ENCODE results near the gene CSGALNACT2.

CSGALNACT2 gene

GRCh38 chr10:43160046-43160920, 22.0 kb downstream of the CSGALNACT2 start:
- Histone ChIP-seq H3K27ac (ENCODE audit: insufficient read depth, low read length, poor library complexity, severe bottlenecking) (no peak overlapping the region), H3K4me1 (ENCODE audit: control insufficient read depth, insufficient read depth, low read length, poor library complexity, severe bottlenecking) (peaks cover 5% of the 10 kb centered on the region), H3K9me3 (ENCODE audit: control insufficient read depth, low read length) (no peaks in the 10 kb centered on the region), H3K4me3 (ENCODE audit: insufficient read depth, low read depth, low read length, poor library complexity, severe bottlenecking) (no peak overlapping the region), H3K27me3 (replicated peaks; ENCODE audit: control insufficient read depth, insufficient read depth, low read length, poor library complexity, severe bottlenecking) (no peaks in the 10 kb centered on the region), H3K36me3 (ENCODE audit: control insufficient read depth, insufficient read depth, low read length) (peaks cover 34% of the 10 kb centered on the region)
- DNase-seq, result no peak

- peaks cover 3% of the 10 kb centered on the region for H3K4me1 ChIP-seq (ENCODE audit: control insufficient read depth, insufficient read depth, low read length, poor library complexity, severe bottlenecking)
- peaks cover 34% of the 10 kb centered on the region for H3K36me3 ChIP-seq (ENCODE audit: control insufficient read depth, insufficient read depth, low read length)
- no peak overlapping the region for H3K4me3 ChIP-seq (ENCODE audit: insufficient read depth, low read depth, low read length, poor library complexity, severe bottlenecking)
- no peak for DNase-seq
- no peaks in the 10 kb centered on the region for H3K9me3 ChIP-seq (ENCODE audit: control insufficient read depth, low read length)
- H3K27me3 ChIP-seq (replicated peaks; ENCODE audit: control insufficient read depth, insufficient read depth, low read length, poor library complexity, severe bottlenecking), result no peaks in the 10 kb centered on the region
- H3K27ac ChIP-seq (ENCODE audit: insufficient read depth, low read length, poor library complexity, severe bottlenecking), result no peak overlapping the region
These were observed 22.6 kb downstream of the CSGALNACT2 start for GRCh38 chr10:43160921-43161255.

- DNase-seq, result no peak
- Histone ChIP-seq H3K4me3 (ENCODE audit: insufficient read depth, low read depth, low read length, poor library complexity, severe bottlenecking) (no peak overlapping the region), H3K36me3 (ENCODE audit: control insufficient read depth, insufficient read depth, low read length) (peaks cover 34% of the 10 kb centered on the region), H3K9me3 (ENCODE audit: control insufficient read depth, low read length) (no peaks in the 10 kb centered on the region), H3K27ac (ENCODE audit: insufficient read depth, low read length, poor library complexity, severe bottlenecking) (no peak overlapping the region), H3K27me3 (replicated peaks; ENCODE audit: control insufficient read depth, insufficient read depth, low read length, poor library complexity, severe bottlenecking) (no peaks in the 10 kb centered on the region), H3K4me1 (ENCODE audit: control insufficient read depth, insufficient read depth, low read length, poor library complexity, severe bottlenecking) (no peaks in the 10 kb centered on the region)
These were observed 24.4 kb downstream of the CSGALNACT2 start for GRCh38 chr10:43162604-43163003.

- Histone ChIP-seq H3K9me3 (ENCODE audit: control insufficient read depth, low read length) (no peaks in the 10 kb centered on the region), H3K27ac (ENCODE audit: insufficient read depth, low read length, poor library complexity, severe bottlenecking) (no peak overlapping the region), H3K4me1 (ENCODE audit: control insufficient read depth, insufficient read depth, low read length, poor library complexity, severe bottlenecking) (no peaks in the 10 kb centered on the region), H3K27me3 (replicated peaks; ENCODE audit: control insufficient read depth, insufficient read depth, low read length, poor library complexity, severe bottlenecking) (no peaks in the 10 kb centered on the region), H3K4me3 (ENCODE audit: insufficient read depth, low read depth, low read length, poor library complexity, severe bottlenecking) (no peak overlapping the region), H3K36me3 (ENCODE audit: control insufficient read depth, insufficient read depth, low read length) (peaks cover 35% of the 10 kb centered on the region)
- no peak for DNase-seq
These were observed 28.1 kb downstream of the CSGALNACT2 start for GRCh38 chr10:43166207-43166879.

GRCh38 chr10:43166880-43167497, 28.7 kb downstream of the CSGALNACT2 start:
- Histone ChIP-seq H3K36me3 (ENCODE audit: control insufficient read depth, insufficient read depth, low read length) (peaks cover 35% of the 10 kb centered on the region), H3K4me3 (ENCODE audit: insufficient read depth, low read depth, low read length, poor library complexity, severe bottlenecking) (no peak overlapping the region), H3K4me1 (ENCODE audit: control insufficient read depth, insufficient read depth, low read length, poor library complexity, severe bottlenecking) (no peaks in the 10 kb centered on the region), H3K27me3 (replicated peaks; ENCODE audit: control insufficient read depth, insufficient read depth, low read length, poor library complexity, severe bottlenecking) (no peaks in the 10 kb centered on the region), H3K9me3 (ENCODE audit: control insufficient read depth, low read length) (no peaks in the 10 kb centered on the region), H3K27ac (ENCODE audit: insufficient read depth, low read length, poor library complexity, severe bottlenecking) (no peak overlapping the region)
- DNase-seq, result no peak

GRCh38 chr10:43167498-43167889, 29.2 kb downstream of the CSGALNACT2 start:
- Histone ChIP-seq H3K27me3 (replicated peaks; ENCODE audit: control insufficient read depth, insufficient read depth, low read length, poor library complexity, severe bottlenecking) (no peaks in the 10 kb centered on the region), H3K27ac (ENCODE audit: insufficient read depth, low read length, poor library complexity, severe bottlenecking) (no peak overlapping the region), H3K9me3 (ENCODE audit: control insufficient read depth, low read length) (no peaks in the 10 kb centered on the region), H3K4me1 (ENCODE audit: control insufficient read depth, insufficient read depth, low read length, poor library complexity, severe bottlenecking) (no peaks in the 10 kb centered on the region), H3K36me3 (ENCODE audit: control insufficient read depth, insufficient read depth, low read length) (peaks cover 31% of the 10 kb centered on the region), H3K4me3 (ENCODE audit: insufficient read depth, low read depth, low read length, poor library complexity, severe bottlenecking) (no peak overlapping the region)
- DNase-seq, result no peak

GRCh38 chr10:43170491-43170890, 32.2 kb downstream of the CSGALNACT2 start:
- Histone ChIP-seq H3K27me3 (replicated peaks; ENCODE audit: control insufficient read depth, insufficient read depth, low read length, poor library complexity, severe bottlenecking) (no peaks in the 10 kb centered on the region), H3K4me1 (ENCODE audit: control insufficient read depth, insufficient read depth, low read length, poor library complexity, severe bottlenecking) (no peaks in the 10 kb centered on the region), H3K9me3 (ENCODE audit: control insufficient read depth, low read length) (no peaks in the 10 kb centered on the region), H3K4me3 (ENCODE audit: insufficient read depth, low read depth, low read length, poor library complexity, severe bottlenecking) (no peak overlapping the region), H3K36me3 (ENCODE audit: control insufficient read depth, insufficient read depth, low read length) (peaks cover 28% of the 10 kb centered on the region), H3K27ac (ENCODE audit: insufficient read depth, low read length, poor library complexity, severe bottlenecking) (no peak overlapping the region)
- DNase-seq, result no peak

- DNase-seq, result no peak
- Histone ChIP-seq H3K4me3 (ENCODE audit: insufficient read depth, low read depth, low read length, poor library complexity, severe bottlenecking) (no peak overlapping the region), H3K4me1 (ENCODE audit: control insufficient read depth, insufficient read depth, low read length, poor library complexity, severe bottlenecking) (no peaks in the 10 kb centered on the region), H3K9me3 (ENCODE audit: control insufficient read depth, low read length) (no peaks in the 10 kb centered on the region), H3K36me3 (ENCODE audit: control insufficient read depth, insufficient read depth, low read length) (peaks cover 49% of the 10 kb centered on the region), H3K27ac (ENCODE audit: insufficient read depth, low read length, poor library complexity, severe bottlenecking) (no peak overlapping the region), H3K27me3 (replicated peaks; ENCODE audit: control insufficient read depth, insufficient read depth, low read length, poor library complexity, severe bottlenecking) (no peaks in the 10 kb centered on the region)
These were observed 34.4 kb downstream of the CSGALNACT2 start for GRCh38 chr10:43172645-43173044.

GRCh38 chr10:43173120-43173519, 34.9 kb downstream of the CSGALNACT2 start:
- no peaks in the 10 kb centered on the region for H3K27me3 ChIP-seq (replicated peaks; ENCODE audit: control insufficient read depth, insufficient read depth, low read length, poor library complexity, severe bottlenecking)
- H3K4me1 ChIP-seq (ENCODE audit: control insufficient read depth, insufficient read depth, low read length, poor library complexity, severe bottlenecking), result no peaks in the 10 kb centered on the region
- no peak for DNase-seq
- H3K9me3 ChIP-seq (ENCODE audit: control insufficient read depth, low read length), result no peaks in the 10 kb centered on the region
- H3K27ac ChIP-seq (ENCODE audit: insufficient read depth, low read length, poor library complexity, severe bottlenecking), result no peak overlapping the region
- H3K4me3 ChIP-seq (ENCODE audit: insufficient read depth, low read depth, low read length, poor library complexity, severe bottlenecking), result no peak overlapping the region
- H3K36me3 ChIP-seq (ENCODE audit: control insufficient read depth, insufficient read depth, low read length), result peaks cover 54% of the 10 kb centered on the region

GRCh38 chr10:43174969-43175368, 36.7 kb downstream of the CSGALNACT2 start:
- Histone ChIP-seq H3K9me3 (ENCODE audit: control insufficient read depth, low read length) (no peaks in the 10 kb centered on the region), H3K36me3 (ENCODE audit: control insufficient read depth, insufficient read depth, low read length) (peaks cover 49% of the 10 kb centered on the region), H3K4me1 (ENCODE audit: control insufficient read depth, insufficient read depth, low read length, poor library complexity, severe bottlenecking) (no peaks in the 10 kb centered on the region), H3K4me3 (ENCODE audit: insufficient read depth, low read depth, low read length, poor library complexity, severe bottlenecking) (no peak overlapping the region), H3K27me3 (replicated peaks; ENCODE audit: control insufficient read depth, insufficient read depth, low read length, poor library complexity, severe bottlenecking) (no peaks in the 10 kb centered on the region), H3K27ac (ENCODE audit: insufficient read depth, low read length, poor library complexity, severe bottlenecking) (no peak overlapping the region)
- DNase-seq, result no peak
